Panc1 (cell line): ENCODE measurements around the gene SLC24A4. TPM values are rescaled to one million over a fixed set of nuclear protein-coding genes. Genes with fewer than 3 reads are reported as not detected.

Source experiments
- ATAC-seq: fragments of 200-7000 bp; cut with Tn5 transposase; 2 replicates; pipeline ENCODE4 v1.9.1; 2020; ENCODE audit warnings: mild to moderate bottlenecking, moderate library complexity
- BruUV-seq: library from RNA; stranded (reverse); fragments of 400-500 nt; replicated peaks from 2 replicates; lab custom pipeline; 2021; lab: Mats Ljungman, UMichigan
- CTCF ChIA-PET: fragments of 300-600 bp; sonication (Branson Sonifier 250); formaldehyde crosslinking; loops from one replicate; lab custom pipeline; 2022; ENCODE audit warnings: antibody characterized with exemption; lab: Charles Lee
- POLR2A ChIA-PET: fragments of 300-600 bp; sonication (Branson Sonifier 250); formaldehyde crosslinking; loops from one replicate; lab custom pipeline; 2022; ENCODE audit warnings: antibody characterized with exemption; lab: Charles Lee
- DNase-seq: peaks from one replicate; pipeline ENCODE4 v3.0.0-alpha.2; 2010; ENCODE audit warnings: low read depth, low spot score
- H3K27ac ChIP-seq: 2 replicates; pipeline ENCODE4 v1.5.1; 2011; ENCODE audit warnings: mild to moderate bottlenecking, low read length, inconsistent platforms
- H3K27me3 ChIP-seq: fragments of 200-500 bp; sonication (Bioruptor generic); 2 replicates; pipeline ENCODE4 v1.6.0; 2014; ENCODE audit warnings: low read length, inconsistent platforms; ENCODE audit not compliant: control insufficient read depth, insufficient read depth
- H3K36me3 ChIP-seq: fragments of 200-500 bp; sonication (Bioruptor generic); 2 replicates; pipeline ENCODE4 v1.5.1; 2014; ENCODE audit warnings: inconsistent platforms, mild to moderate bottlenecking, low read length, moderate library complexity; ENCODE audit not compliant: control insufficient read depth, insufficient read depth
- H3K4me1 ChIP-seq: 2 replicates; pipeline ENCODE4 v1.5.1; 2011; ENCODE audit warnings: inconsistent platforms, mild to moderate bottlenecking, low read length, moderate library complexity; ENCODE audit not compliant: control insufficient read depth, insufficient read depth
- H3K4me3 ChIP-seq, 2 experiments: 2 replicates each; pipeline ENCODE4 v1.5.1; 2011 to 2012; ENCODE audit warnings: low read depth in 2 of 2, low read length in 2 of 2, mild to moderate bottlenecking in 2 of 2, inconsistent platforms in 1 of 2, moderate library complexity in 1 of 2
- H3K9me3 ChIP-seq: fragments of 200-500 bp; sonication (Bioruptor generic); 2 replicates; pipeline ENCODE4 v1.5.1; 2014; ENCODE audit warnings: low read depth, mild to moderate bottlenecking, inconsistent platforms, low read length, moderate library complexity; ENCODE audit not compliant: control insufficient read depth, insufficient read depth
- POLR2AphosphoS5 ChIP-seq: IDR thresholded peaks from 2 replicates; pipeline ENCODE4 v1.6.1; 2012; ENCODE audit warnings: mild to moderate bottlenecking, low read depth, low read length, moderate library complexity
- SIN3A ChIP-seq: IDR thresholded peaks from 2 replicates; pipeline ENCODE4 v1.6.1; 2012; ENCODE audit warnings: low read depth, mild to moderate bottlenecking, low read length, moderate library complexity, borderline replicate concordance; ENCODE audit not compliant: insufficient read depth
- TCF7L2 ChIP-seq: IDR thresholded peaks from 2 replicates; pipeline ENCODE4 v1.6.1; 2011; ENCODE audit warnings: mild to moderate bottlenecking, low read depth, low read length, inconsistent platforms
- in situ Hi-C: cut with HindIII; loops from 2 replicates; pipeline ENCODE4 v1.10.0; 2016; ENCODE audit warnings: low sequenced_read_pairs, low pct_unique_long_range_greater_than_20kb
- intact Hi-C: fragments of 100-400 bp; cut with micrococcal nuclease; formaldehyde crosslinking; loops from one replicate; pipeline ENCODE4 v1.10.0; 2022; ENCODE audit not compliant: unreplicated experiment
- total RNA-seq: library from RNA; stranded (reverse); gene quantifications from one replicate; pipeline ENCODE4 v1.2.1, GENCODE V29; 2021; ENCODE audit not compliant: unreplicated experiment
- TF ChIP-seq, protein P1 (sequence below): fragments of 450-650 bp; IDR thresholded peaks from 2 replicates; pipeline ENCODE4 v1.5.1; 2017; ENCODE audit warnings: mild to moderate bottlenecking
- TF ChIP-seq, protein P2 (sequence below), 2 experiments: IDR thresholded peaks; 2 replicates each; pipeline ENCODE4 v1.6.1; 2011 to 2012; ENCODE audit warnings: low read depth in 2 of 2, control low read depth in 1 of 2, low read length in 1 of 2, mild to moderate bottlenecking in 1 of 2, moderate library complexity in 1 of 2; ENCODE audit not compliant: insufficient read depth in 1 of 2

SLC24A4 gene
- total RNA-seq, 1 experiment from 2014 or later = not detected

DNA sequence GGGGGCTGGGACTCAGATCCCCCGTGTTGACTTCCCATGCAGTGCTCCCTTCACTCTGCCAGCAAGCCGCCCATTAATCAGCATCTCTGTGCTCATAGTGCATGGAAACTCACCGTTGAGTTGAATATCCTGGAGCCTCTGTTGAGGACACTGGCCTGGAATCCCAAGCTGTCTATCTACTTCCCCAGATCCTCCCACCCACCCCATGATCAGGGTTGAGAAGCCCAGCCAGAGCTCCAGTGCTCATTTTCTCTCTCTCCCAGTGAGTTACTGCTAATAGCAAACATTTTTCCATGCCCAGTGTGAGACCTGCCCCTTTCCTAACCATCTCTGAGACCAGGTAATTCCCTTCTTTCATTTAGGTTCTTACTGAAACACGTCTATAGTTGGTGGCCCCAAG is 88.2 kb downstream of the SLC24A4 start:
- ATAC-seq (no peak), DNase-seq (no peak)
- Histone ChIP-seq H3K27me3 (no peaks in the 10 kb centered on the region), H3K9me3 (no peaks in the 10 kb centered on the region), H3K4me3 (no peak overlapping the region), H3K36me3 (no peaks in the 10 kb centered on the region), H3K27ac (no peak overlapping the region), H3K4me1 (no peaks in the 10 kb centered on the region)
- in situ Hi-C loops = no loop called here
- no TSS peak for BruUV-seq
- POLR2A ChIA-PET = no interaction called here
- CTCF ChIA-PET = no interaction called here
- TF ChIP-seq, protein P1, sequence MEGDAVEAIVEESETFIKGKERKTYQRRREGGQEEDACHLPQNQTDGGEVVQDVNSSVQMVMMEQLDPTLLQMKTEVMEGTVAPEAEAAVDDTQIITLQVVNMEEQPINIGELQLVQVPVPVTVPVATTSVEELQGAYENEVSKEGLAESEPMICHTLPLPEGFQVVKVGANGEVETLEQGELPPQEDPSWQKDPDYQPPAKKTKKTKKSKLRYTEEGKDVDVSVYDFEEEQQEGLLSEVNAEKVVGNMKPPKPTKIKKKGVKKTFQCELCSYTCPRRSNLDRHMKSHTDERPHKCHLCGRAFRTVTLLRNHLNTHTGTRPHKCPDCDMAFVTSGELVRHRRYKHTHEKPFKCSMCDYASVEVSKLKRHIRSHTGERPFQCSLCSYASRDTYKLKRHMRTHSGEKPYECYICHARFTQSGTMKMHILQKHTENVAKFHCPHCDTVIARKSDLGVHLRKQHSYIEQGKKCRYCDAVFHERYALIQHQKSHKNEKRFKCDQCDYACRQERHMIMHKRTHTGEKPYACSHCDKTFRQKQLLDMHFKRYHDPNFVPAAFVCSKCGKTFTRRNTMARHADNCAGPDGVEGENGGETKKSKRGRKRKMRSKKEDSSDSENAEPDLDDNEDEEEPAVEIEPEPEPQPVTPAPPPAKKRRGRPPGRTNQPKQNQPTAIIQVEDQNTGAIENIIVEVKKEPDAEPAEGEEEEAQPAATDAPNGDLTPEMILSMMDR = no peak
- TF ChIP-seq, protein P2, sequence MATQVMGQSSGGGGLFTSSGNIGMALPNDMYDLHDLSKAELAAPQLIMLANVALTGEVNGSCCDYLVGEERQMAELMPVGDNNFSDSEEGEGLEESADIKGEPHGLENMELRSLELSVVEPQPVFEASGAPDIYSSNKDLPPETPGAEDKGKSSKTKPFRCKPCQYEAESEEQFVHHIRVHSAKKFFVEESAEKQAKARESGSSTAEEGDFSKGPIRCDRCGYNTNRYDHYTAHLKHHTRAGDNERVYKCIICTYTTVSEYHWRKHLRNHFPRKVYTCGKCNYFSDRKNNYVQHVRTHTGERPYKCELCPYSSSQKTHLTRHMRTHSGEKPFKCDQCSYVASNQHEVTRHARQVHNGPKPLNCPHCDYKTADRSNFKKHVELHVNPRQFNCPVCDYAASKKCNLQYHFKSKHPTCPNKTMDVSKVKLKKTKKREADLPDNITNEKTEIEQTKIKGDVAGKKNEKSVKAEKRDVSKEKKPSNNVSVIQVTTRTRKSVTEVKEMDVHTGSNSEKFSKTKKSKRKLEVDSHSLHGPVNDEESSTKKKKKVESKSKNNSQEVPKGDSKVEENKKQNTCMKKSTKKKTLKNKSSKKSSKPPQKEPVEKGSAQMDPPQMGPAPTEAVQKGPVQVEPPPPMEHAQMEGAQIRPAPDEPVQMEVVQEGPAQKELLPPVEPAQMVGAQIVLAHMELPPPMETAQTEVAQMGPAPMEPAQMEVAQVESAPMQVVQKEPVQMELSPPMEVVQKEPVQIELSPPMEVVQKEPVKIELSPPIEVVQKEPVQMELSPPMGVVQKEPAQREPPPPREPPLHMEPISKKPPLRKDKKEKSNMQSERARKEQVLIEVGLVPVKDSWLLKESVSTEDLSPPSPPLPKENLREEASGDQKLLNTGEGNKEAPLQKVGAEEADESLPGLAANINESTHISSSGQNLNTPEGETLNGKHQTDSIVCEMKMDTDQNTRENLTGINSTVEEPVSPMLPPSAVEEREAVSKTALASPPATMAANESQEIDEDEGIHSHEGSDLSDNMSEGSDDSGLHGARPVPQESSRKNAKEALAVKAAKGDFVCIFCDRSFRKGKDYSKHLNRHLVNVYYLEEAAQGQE (IDR thresholded peaks at IDR 0.05; ENCODE audit: insufficient read depth in 1 of 2, low read depth in 2 of 2, low read length in 1 of 2) = no peak
- no peak for TF ChIP-seq TCF7L2
- no peak for TF ChIP-seq SIN3A
- TF ChIP-seq POLR2AphosphoS5 = no peak
- intact Hi-C loops = no loop called here

DNA sequence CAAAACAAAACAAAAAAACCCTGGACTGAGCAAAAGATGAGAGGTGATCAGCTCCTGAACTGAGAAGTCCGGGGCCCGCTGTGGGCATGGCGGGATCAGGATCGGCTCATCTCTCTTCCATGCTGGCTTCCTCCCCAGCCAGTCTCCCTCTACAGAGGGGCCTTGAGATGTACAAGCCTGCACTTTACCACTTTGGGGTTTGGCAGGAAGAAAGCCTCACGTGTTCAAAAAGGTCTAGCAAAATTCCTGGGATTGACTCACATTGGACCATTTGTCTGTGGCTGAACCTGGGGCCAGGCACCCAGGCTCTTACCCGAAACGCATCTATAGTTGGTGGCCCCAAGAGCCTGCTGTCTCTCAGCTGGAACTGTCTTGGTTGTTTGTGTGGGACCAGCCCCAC is 89.0 kb downstream of the SLC24A4 start:
- DNase-seq (no peak), ATAC-seq (no peak)
- no peaks in the 10 kb centered on the region for H3K4me1 ChIP-seq
- in situ Hi-C loops (no loop called here), intact Hi-C loops (no loop called here)
- POLR2A ChIA-PET = no interaction called here
- no peak overlapping the region for H3K4me3 ChIP-seq
- BruUV-seq = no TSS peak
- CTCF ChIA-PET = no interaction called here
- no peaks in the 10 kb centered on the region for H3K9me3 ChIP-seq
- H3K27me3 ChIP-seq = no peaks in the 10 kb centered on the region
- TF ChIP-seq, protein P2 (IDR thresholded peaks at IDR 0.05; ENCODE audit: insufficient read depth in 1 of 2, low read depth in 2 of 2, low read length in 1 of 2) = no peak
- no peak for TF ChIP-seq TCF7L2
- no peak for TF ChIP-seq POLR2AphosphoS5
- no peak for TF ChIP-seq SIN3A
- TF ChIP-seq, protein P1 = no peak
- no peaks in the 10 kb centered on the region for H3K36me3 ChIP-seq
- no peak overlapping the region for H3K27ac ChIP-seq
